IMR-90 (cell line): ENCODE data around the gene ALG1.
"Not testable (repeated sequence)": the region's sequence is repeated elsewhere in the genome, so short reads cannot be mapped to it uniquely, and the experiment has no call there.

Experiments
- BHLHE40 ChIP-seq: fragments of 150-350 bp; IDR thresholded peaks from 2 replicates; pipeline ENCODE4 v1.6.1; 2016; ENCODE audit warnings: mild to moderate bottlenecking, low read depth, low read length
- CEBPB ChIP-seq: IDR thresholded peaks from 2 replicates; pipeline ENCODE4 v1.6.1; 2012; ENCODE audit warnings: low read depth, low read length, improper control_type of control experiment
- CHD1 ChIP-seq: IDR thresholded peaks from 2 replicates; pipeline ENCODE4 v1.6.1; 2012; ENCODE audit warnings: low read depth, low read length, improper control_type of control experiment
- CTCF ChIP-seq: conservative IDR thresholded peaks from 2 replicates; pipeline ENCODE4 v1.5.1; 2012; ENCODE audit warnings: mild to moderate bottlenecking, low read depth, low read length, improper control_type of control experiment
- NFE2L2 ChIP-seq: fragments of 150-350 bp; IDR thresholded peaks from 2 replicates; pipeline ENCODE4 v1.6.1; 2016; ENCODE audit warnings: low read depth, mild to moderate bottlenecking, low read length
- POLR2A ChIP-seq: IDR thresholded peaks from 2 replicates; pipeline ENCODE4 v1.6.1; 2012; ENCODE audit warnings: mild to moderate bottlenecking, low read depth, low read length
- RAD21 ChIP-seq: IDR thresholded peaks from 2 replicates; pipeline ENCODE4 v1.6.1; 2012; ENCODE audit warnings: low read length, improper control_type of control experiment
- RFX5 ChIP-seq: IDR thresholded peaks from 2 replicates; pipeline ENCODE4 v1.8.0; 2012; ENCODE audit warnings: low read depth, mild to moderate bottlenecking, low read length, moderate library complexity
- USF2 ChIP-seq: fragments of 150-350 bp; IDR thresholded peaks from 2 replicates; pipeline ENCODE4 v1.6.1; 2017; ENCODE audit warnings: mild to moderate bottlenecking, antibody characterized with exemption, low read length, low read depth

DNA sequence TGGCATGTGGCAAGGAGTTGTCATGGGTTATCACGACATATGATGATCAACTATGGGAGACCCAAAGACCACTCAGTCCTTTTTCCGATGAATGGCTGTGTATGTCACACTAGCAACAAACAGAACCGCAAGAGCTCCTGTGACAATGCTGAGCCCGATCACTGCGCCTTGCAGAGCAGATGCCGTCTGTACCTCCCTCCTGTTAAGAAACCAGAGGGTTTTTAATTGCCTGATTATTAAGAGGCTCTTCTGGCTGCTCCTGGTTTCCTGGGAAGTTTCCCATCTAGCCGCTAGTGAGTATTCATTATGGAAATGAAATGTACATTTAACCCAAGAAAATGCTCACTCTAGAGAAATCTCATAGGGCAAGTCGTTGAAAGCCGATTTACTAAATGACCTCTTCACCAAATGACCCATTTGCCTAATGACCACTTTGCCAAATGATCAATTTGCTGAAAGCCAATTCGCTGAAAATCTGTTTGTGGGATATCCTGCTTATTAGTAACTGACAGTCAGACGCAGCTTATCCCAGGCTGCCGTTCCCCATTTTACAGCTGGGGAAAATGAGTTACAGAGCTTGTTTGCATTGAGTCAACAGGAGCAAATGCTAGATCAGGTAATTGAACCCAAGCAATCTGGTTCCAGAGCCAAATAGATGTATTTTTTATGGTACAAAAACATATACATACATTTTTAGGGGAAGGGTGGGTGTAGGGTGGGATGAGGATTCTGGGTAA is 31.8 kb downstream of the ALG1 start:
- not testable (repeated sequence) for TF ChIP-seq POLR2A, CTCF, CHD1, NFE2L2, USF2, BHLHE40, CEBPB, RAD21, RFX5
